Brain microvascular endothelial cell (primary cell): ENCODE data around the gene ALK.

Source experiments
- DNase-seq: peaks from one replicate; pipeline ENCODE4 v3.0.0-alpha.2; 2020
- H3K27ac ChIP-seq: fragments of 250-450 bp; sonication (Bioruptor Pico); 2 replicates; pipeline ENCODE4 v1.5.1; 2020; ENCODE audit warnings: mild to moderate bottlenecking, moderate library complexity
- H3K27me3 ChIP-seq: fragments of 250-450 bp; sonication (Bioruptor Pico); replicated peaks from 2 replicates; pipeline ENCODE4 v1.5.1; 2020; ENCODE audit warnings: mild to moderate bottlenecking
- H3K36me3 ChIP-seq: fragments of 250-450 bp; sonication (Bioruptor Pico); replicated peaks from 2 replicates; pipeline ENCODE4 v1.5.1; 2020; ENCODE audit warnings: mild to moderate bottlenecking
- H3K4me3 ChIP-seq: 2 replicates; pipeline ENCODE4 v1.5.1; 2011; ENCODE audit warnings: low read depth, mild to moderate bottlenecking, control low read depth, low read length, moderate library complexity
- in situ Hi-C: cut with HindIII; loops from 2 replicates; pipeline ENCODE4 v1.10.0; 2017; ENCODE audit warnings: low sequenced_read_pairs, low pct_ligation_motif_present
- TF ChIP-seq, protein P1 (sequence below): IDR thresholded peaks from 2 replicates; pipeline ENCODE4 v1.5.1; 2011; ENCODE audit warnings: low read depth, mild to moderate bottlenecking, moderate library complexity, low read length, control low read depth, inconsistent platforms; ENCODE audit errors: missing control alignments

ALK gene

DNA sequence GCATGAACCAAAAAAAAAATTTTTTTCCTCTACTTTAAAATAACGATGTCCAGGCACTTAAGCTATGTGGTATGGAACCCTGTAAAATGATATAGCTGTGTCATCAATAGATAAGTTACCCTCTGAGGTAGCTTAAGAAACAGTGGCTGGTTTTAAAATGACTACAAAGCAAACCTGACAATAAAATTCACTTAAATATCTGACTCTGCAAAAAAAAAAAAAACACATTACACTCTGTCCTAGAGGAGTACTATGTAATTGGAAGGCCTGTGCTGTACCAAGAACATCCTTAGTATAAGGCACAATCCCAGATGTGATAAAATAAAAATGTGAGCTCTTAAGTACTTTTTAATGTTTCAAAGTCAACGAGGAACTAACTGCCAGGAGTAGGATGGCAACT is 322.4 kb downstream of the ALK start:
- TF ChIP-seq, protein P1, sequence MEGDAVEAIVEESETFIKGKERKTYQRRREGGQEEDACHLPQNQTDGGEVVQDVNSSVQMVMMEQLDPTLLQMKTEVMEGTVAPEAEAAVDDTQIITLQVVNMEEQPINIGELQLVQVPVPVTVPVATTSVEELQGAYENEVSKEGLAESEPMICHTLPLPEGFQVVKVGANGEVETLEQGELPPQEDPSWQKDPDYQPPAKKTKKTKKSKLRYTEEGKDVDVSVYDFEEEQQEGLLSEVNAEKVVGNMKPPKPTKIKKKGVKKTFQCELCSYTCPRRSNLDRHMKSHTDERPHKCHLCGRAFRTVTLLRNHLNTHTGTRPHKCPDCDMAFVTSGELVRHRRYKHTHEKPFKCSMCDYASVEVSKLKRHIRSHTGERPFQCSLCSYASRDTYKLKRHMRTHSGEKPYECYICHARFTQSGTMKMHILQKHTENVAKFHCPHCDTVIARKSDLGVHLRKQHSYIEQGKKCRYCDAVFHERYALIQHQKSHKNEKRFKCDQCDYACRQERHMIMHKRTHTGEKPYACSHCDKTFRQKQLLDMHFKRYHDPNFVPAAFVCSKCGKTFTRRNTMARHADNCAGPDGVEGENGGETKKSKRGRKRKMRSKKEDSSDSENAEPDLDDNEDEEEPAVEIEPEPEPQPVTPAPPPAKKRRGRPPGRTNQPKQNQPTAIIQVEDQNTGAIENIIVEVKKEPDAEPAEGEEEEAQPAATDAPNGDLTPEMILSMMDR = no peak
- no peak for DNase-seq
- H3K4me3 ChIP-seq = no peak overlapping the region
- no peaks in the 10 kb centered on the region for H3K27me3 ChIP-seq
- H3K27ac ChIP-seq = no peak overlapping the region
- no peaks in the 10 kb centered on the region for H3K36me3 ChIP-seq
- in situ Hi-C loops = no loop called here

DNA sequence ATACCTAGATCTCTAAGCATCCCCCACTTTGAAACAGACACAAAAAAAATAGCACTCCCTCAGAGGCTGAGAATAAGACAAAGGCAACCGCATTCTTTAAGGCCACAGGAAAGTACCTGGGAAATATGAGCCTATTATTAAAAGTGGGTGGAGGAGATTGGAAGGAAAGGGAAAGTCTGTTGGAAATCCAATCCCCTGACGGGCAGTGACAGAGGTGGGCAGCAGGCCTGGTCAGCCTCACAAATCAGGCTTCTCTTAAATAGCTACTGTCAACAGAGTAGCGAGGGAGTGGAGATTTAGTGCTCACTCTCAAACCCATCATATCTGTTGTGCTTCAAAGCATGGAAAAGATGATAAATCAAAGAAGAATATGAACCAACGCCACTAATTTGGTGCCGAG is 324.4 kb downstream of the ALK start:
- in situ Hi-C loops = no loop called here
- H3K4me3 ChIP-seq = no peak overlapping the region
- TF ChIP-seq, protein P1 = no peak
- no peaks in the 10 kb centered on the region for H3K36me3 ChIP-seq
- H3K27me3 ChIP-seq = no peaks in the 10 kb centered on the region
- DNase-seq = no peak
- H3K27ac ChIP-seq = no peak overlapping the region

DNA sequence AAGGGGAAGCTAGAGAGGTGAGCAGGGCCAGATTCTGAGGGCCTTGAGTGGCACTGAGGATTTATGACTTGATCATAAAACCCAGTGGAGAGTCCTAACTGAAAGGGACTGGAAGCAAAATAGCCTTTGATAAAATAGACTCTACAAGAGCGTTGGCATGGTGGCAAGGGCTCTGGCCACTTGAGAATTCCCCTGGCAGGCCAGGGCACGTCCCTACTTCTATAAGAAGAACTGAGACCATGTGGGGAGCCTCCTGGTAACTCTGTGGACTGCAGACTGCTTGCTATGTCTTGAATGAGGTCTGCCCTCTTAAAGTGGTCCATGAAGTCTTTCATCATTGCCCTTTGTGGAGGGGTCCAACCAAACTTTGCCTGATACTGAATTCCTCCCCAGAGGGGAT is 324.8 kb downstream of the ALK start:
- Histone ChIP-seq H3K27ac (no peak overlapping the region), H3K36me3 (no peaks in the 10 kb centered on the region), H3K27me3 (no peaks in the 10 kb centered on the region), H3K4me3 (no peak overlapping the region)
- no peak for DNase-seq
- TF ChIP-seq, protein P1 = no peak
- in situ Hi-C loops = no loop called here

DNA sequence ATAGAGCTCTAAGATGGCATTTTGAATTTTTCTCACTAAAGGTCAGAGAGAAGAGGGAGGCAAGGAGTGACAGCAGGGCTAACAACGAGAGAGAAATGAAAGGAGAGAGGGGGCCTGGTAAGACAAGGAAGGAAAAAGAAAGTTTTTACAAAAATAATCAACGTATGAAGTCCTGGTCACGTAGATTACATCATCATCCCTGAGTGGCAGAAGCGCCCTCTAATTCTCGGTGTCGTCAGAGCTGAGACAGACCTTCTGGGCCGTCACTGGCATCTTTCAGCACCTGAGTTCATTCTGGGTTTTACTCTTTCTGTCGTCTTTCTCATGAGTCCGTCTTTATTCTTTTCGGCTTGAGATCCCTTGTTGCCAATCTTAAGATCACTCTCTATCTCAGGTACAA is 329.8 kb downstream of the ALK start:
- H3K4me3 ChIP-seq = no peak overlapping the region
- TF ChIP-seq, protein P1 = no peak
- H3K27me3 ChIP-seq = no peaks in the 10 kb centered on the region
- H3K36me3 ChIP-seq = no peaks in the 10 kb centered on the region
- in situ Hi-C loops = no loop called here
- DNase-seq = no peak
- no peak overlapping the region for H3K27ac ChIP-seq

DNA sequence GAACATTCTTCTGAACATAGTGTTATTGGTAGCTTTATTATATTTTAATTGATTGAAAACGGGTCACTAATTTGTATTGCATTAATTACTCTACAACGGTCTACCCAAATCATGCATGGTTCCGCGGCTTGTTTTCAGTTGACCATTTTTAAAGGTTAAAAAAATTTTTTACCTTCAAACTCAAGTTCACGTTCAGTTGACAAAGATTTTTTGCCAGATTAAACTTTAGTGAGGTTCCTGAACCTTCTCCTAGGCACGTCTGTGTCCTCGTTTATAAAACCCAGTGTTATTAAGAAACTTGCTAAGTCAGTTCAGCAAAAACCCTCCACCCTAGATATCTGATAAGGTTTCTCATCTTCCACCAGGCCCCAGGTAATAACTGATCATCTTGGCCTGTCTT is 331.2 kb downstream of the ALK start:
- TF ChIP-seq, protein P1 = no peak
- no peak overlapping the region for H3K27ac ChIP-seq
- H3K27me3 ChIP-seq = no peaks in the 10 kb centered on the region
- H3K36me3 ChIP-seq = no peaks in the 10 kb centered on the region
- in situ Hi-C loops = no loop called here
- no peak overlapping the region for H3K4me3 ChIP-seq
- no peak for DNase-seq

DNA sequence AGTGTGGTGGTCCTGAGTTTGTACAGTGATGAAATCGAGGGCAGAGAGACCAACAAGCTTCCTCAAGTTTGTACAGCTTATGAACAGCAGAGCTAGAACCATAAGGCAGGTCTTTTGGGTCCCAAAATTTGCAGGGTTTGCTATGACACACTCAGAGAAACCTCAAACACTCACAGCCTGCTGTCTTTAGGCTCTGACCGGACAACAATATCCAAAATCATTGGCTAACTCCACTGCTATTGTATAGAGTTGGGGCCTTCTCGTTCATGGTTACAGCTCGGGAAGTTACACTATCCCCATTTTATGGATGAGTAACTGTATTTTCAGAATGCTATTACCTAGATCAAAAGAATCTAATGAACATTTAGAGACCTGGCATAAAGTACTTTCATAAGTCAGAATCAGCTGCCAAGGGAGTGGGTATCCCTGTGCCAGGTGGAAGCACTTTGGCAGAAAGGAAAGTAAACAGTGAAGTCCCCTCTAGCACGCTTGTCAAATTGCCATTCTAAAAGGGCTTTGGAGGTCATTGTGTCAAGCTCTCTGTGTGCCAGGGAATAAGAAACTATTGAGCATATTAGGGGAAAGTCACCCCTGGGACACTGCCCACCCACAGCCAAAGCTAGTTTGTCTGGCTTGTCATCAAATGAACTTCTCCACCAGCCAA is 331.8 kb downstream of the ALK start:
- no peaks in the 10 kb centered on the region for H3K27me3 ChIP-seq
- DNase-seq = no peak
- in situ Hi-C loops = no loop called here
- no peak overlapping the region for H3K4me3 ChIP-seq
- TF ChIP-seq, protein P1 = no peak
- no peaks in the 10 kb centered on the region for H3K36me3 ChIP-seq
- H3K27ac ChIP-seq = no peak overlapping the region
